Mesendoderm (in vitro differentiated cells): ENCODE data around the gene POLR1D.

Experiments
- DNase-seq: peaks from one replicate; pipeline ENCODE4 v3.0.0; 2013
- H2AK5ac ChIP-seq: 2 replicates; pipeline ENCODE4 v1.6.1; 2013; ENCODE audit warnings: low read length, inconsistent platforms
- H2BK120ac ChIP-seq: 2 replicates; pipeline ENCODE4 v1.6.1; 2013; ENCODE audit warnings: low read depth, mild to moderate bottlenecking, low read length, moderate library complexity, mixed read lengths
- H2BK15ac ChIP-seq: replicated peaks from 2 replicates; pipeline ENCODE4 v1.6.1; 2013; ENCODE audit warnings: low read depth, mild to moderate bottlenecking, moderate library complexity
- H2BK5ac ChIP-seq: 2 replicates; pipeline ENCODE4 v1.6.1; 2013; ENCODE audit warnings: low read length, inconsistent platforms
- H3K18ac ChIP-seq: 2 replicates; pipeline ENCODE4 v1.6.1; 2013; ENCODE audit warnings: mild to moderate bottlenecking, low read length, mixed read lengths
- H3K23ac ChIP-seq: one replicate; pipeline ENCODE4 v1.6.1; 2013; ENCODE audit warnings: low read length
- H3K27ac ChIP-seq: 2 replicates; pipeline ENCODE4 v1.5.1; 2013; ENCODE audit warnings: low read depth, mild to moderate bottlenecking, inconsistent platforms, low read length, moderate library complexity
- H3K27me3 ChIP-seq: 2 replicates; pipeline ENCODE4 v1.6.1; 2013; ENCODE audit warnings: low read length, control low read depth, mild to moderate bottlenecking, inconsistent platforms; ENCODE audit not compliant: insufficient read depth, poor library complexity
- H3K36me3 ChIP-seq: 2 replicates; pipeline ENCODE4 v1.6.1; 2013; ENCODE audit warnings: low read length, inconsistent platforms; ENCODE audit not compliant: control insufficient read depth, insufficient read depth
- H3K4ac ChIP-seq: one replicate; pipeline ENCODE4 v1.6.1; 2013; ENCODE audit warnings: low read depth, mild to moderate bottlenecking, low read length, moderate library complexity
- H3K4me1 ChIP-seq: 2 replicates; pipeline ENCODE4 v1.6.1; 2013; ENCODE audit warnings: low read depth, low read length, inconsistent platforms; ENCODE audit not compliant: control insufficient read depth
- H3K4me2 ChIP-seq: 2 replicates; pipeline ENCODE4 v1.6.1; 2013; ENCODE audit warnings: low read length
- H3K4me3 ChIP-seq: 2 replicates; pipeline ENCODE4 v1.5.1; 2013; ENCODE audit warnings: mild to moderate bottlenecking, low read length
- H3K56ac ChIP-seq: one replicate; pipeline ENCODE4 v1.6.1; 2013; ENCODE audit warnings: low read length
- H3K79me1 ChIP-seq: 2 replicates; pipeline ENCODE4 v1.6.1; 2013; ENCODE audit warnings: low read length, inconsistent platforms
- H3K79me2 ChIP-seq: 2 replicates; pipeline ENCODE4 v1.6.1; 2013; ENCODE audit warnings: mild to moderate bottlenecking, low read length; ENCODE audit not compliant: control insufficient read depth, insufficient read depth
- H3K9ac ChIP-seq: 2 replicates; pipeline ENCODE4 v1.6.1; 2013; ENCODE audit warnings: low read length, inconsistent platforms
- H4K5ac ChIP-seq: one replicate; pipeline ENCODE4 v1.6.1; 2013; ENCODE audit warnings: low read length
- H4K8ac ChIP-seq: one replicate; pipeline ENCODE4 v1.6.1; 2013; ENCODE audit warnings: low read depth, mild to moderate bottlenecking, control low read depth, low read length, moderate library complexity
- WGBS: extraction: QIAGEN DNeasy Blood & Tissue Kit; methylation state at CpG from one replicate; pipeline ENCODE4 v1.1.7; 2013; ENCODE audit warnings: low lambda C conversion rate, missing lambda C conversion rate; ENCODE audit not compliant: insufficient coverage; ENCODE audit errors: extremely low coverage; 5-methylcytosine and 5-hydroxymethylcytosine counted together

POLR1D gene

GRCh38 chr13:27662738-27663470 is 41.2 kb downstream of the POLR1D start:
- no peaks in the 10 kb centered on the region for H3K27me3 ChIP-seq
- no peaks in the 10 kb centered on the region for H3K4me1 ChIP-seq
- no peaks in the 10 kb centered on the region for H3K36me3 ChIP-seq
- no peak overlapping the region for H2BK15ac ChIP-seq
- no peak overlapping the region for H3K4me3 ChIP-seq
- no peak overlapping the region for H4K8ac ChIP-seq
- H2BK5ac ChIP-seq = no peak overlapping the region
- H3K4me2 ChIP-seq = no peak overlapping the region
- H2AK5ac ChIP-seq = no peak overlapping the region
- peaks cover 3% of the 10 kb centered on the region for H3K79me2 ChIP-seq
- H3K79me1 ChIP-seq = peaks cover 6% of the 10 kb centered on the region
- no peak overlapping the region for H4K5ac ChIP-seq
- H3K56ac ChIP-seq = no peak overlapping the region
- H3K18ac ChIP-seq = no peak overlapping the region
- H3K4ac ChIP-seq = no peak overlapping the region
- H2BK120ac ChIP-seq = no peak overlapping the region
- DNase-seq = no peak
- no peak overlapping the region for H3K27ac ChIP-seq
- no CpG with 5 or more reads among the region's 2 CpGs for WGBS
- no peak overlapping the region for H3K9ac ChIP-seq
- no peak overlapping the region for H3K23ac ChIP-seq

DNA sequence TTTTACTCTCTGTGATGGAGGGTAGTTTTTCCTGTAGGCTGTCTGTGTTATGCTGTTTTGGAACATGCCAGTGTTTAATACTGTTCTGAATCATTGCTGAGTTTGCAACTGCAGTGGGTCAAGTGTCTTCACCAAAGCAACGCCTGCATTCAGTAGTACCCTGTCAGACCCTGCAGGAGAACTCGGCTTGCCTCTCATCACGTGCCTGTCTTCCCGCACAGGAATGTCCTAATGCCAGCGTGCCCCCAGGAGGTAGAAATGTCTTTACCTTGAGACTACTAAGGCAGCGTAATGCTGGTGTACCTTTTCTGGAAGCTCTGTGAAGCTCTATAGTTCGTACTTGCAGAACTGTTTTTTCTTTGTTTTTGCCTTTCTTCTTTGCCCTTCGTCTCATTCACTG is 42.3 kb downstream of the POLR1D start:
- Histone ChIP-seq H2AK5ac (no peak overlapping the region), H3K4me3 (no peak overlapping the region), H3K79me2 (peaks cover 3% of the 10 kb centered on the region), H3K56ac (no peak overlapping the region), H3K23ac (no peak overlapping the region), H3K4me2 (no peak overlapping the region), H3K27me3 (no peaks in the 10 kb centered on the region), H3K18ac (no peak overlapping the region), H3K27ac (no peak overlapping the region), H3K79me1 (peaks cover 6% of the 10 kb centered on the region), H2BK120ac (no peak overlapping the region), H4K8ac (no peak overlapping the region), H4K5ac (no peak overlapping the region), H3K4ac (no peak overlapping the region), H2BK15ac (no peak overlapping the region), H3K9ac (no peak overlapping the region), H2BK5ac (no peak overlapping the region), H3K4me1 (no peaks in the 10 kb centered on the region), H3K36me3 (no peaks in the 10 kb centered on the region)
- WGBS = no CpG with 5 or more reads among the region's 8 CpGs
- DNase-seq = peak; percentile 32

DNA sequence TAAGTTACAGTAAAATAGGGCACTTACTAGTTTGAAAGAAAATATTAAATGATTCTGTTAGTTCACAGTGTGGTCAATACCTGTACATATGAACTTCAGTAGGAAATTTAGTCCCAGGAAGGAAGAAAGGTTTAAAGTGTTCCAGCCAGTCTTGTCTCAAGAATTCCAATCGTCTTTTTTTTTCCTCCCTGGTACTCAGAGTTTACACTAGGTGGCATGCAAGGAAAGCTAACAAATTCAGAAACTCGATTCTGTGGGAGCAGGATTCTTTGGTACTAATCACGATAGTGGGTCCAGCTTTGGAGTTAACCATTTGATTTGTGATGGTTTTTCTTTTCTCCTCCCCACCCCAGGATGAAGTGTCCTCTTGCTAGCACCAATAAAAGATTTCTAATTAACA is 43.6 kb downstream of the POLR1D start:
- H3K23ac ChIP-seq = no peak overlapping the region
- no peak overlapping the region for H4K8ac ChIP-seq
- no peaks in the 10 kb centered on the region for H3K4me1 ChIP-seq
- no peak overlapping the region for H2BK15ac ChIP-seq
- no peak overlapping the region for H3K4me3 ChIP-seq
- DNase-seq = peak; percentile 23
- no peak overlapping the region for H3K9ac ChIP-seq
- H3K56ac ChIP-seq = no peak overlapping the region
- no peak overlapping the region for H2BK5ac ChIP-seq
- no peak overlapping the region for H3K4ac ChIP-seq
- H3K4me2 ChIP-seq = no peak overlapping the region
- no peaks in the 10 kb centered on the region for H3K79me2 ChIP-seq
- no peak overlapping the region for H4K5ac ChIP-seq
- H2BK120ac ChIP-seq = no peak overlapping the region
- no peak overlapping the region for H3K27ac ChIP-seq
- no peak overlapping the region for H3K18ac ChIP-seq
- no CpG with 5 or more reads among the region's 3 CpGs for WGBS
- no peaks in the 10 kb centered on the region for H3K36me3 ChIP-seq
- peaks cover 2% of the 10 kb centered on the region for H3K79me1 ChIP-seq
- no peaks in the 10 kb centered on the region for H3K27me3 ChIP-seq
- no peak overlapping the region for H2AK5ac ChIP-seq

DNA sequence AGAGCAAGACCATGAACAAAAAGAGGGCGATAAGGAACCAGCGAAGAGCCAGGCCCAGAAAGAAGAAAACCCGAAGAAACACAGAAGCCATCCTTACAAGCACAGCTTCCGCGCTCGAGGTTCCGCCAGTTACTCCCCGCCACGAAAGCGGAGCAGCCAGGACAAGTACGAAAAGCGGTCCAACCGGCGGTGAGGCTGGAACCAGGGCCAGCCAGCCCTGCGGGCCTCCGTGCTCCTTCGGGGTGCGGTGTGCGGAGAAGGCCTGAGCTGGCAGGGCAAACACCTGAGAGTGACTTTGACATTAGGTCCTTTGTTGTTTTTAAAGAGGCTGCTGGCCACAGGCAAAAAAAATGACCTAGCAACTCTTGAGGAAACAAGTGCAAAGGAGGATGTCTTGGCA is 44.1 kb downstream of the POLR1D start:
- peaks cover 2% of the 10 kb centered on the region for H3K79me1 ChIP-seq
- no peak overlapping the region for H3K56ac ChIP-seq
- no peak overlapping the region for H3K27ac ChIP-seq
- H3K4me2 ChIP-seq = no peak overlapping the region
- H3K27me3 ChIP-seq = no peaks in the 10 kb centered on the region
- no peaks in the 10 kb centered on the region for H3K79me2 ChIP-seq
- no peak for DNase-seq
- H3K4ac ChIP-seq = no peak overlapping the region
- H3K23ac ChIP-seq = no peak overlapping the region
- H3K18ac ChIP-seq = no peak overlapping the region
- H2BK5ac ChIP-seq = no peak overlapping the region
- no peak overlapping the region for H3K9ac ChIP-seq
- H4K8ac ChIP-seq = no peak overlapping the region
- H3K4me3 ChIP-seq = no peak overlapping the region
- no peaks in the 10 kb centered on the region for H3K4me1 ChIP-seq
- WGBS = no CpG with 5 or more reads among the region's 19 CpGs
- H3K36me3 ChIP-seq = no peaks in the 10 kb centered on the region
- no peak overlapping the region for H2BK15ac ChIP-seq
- H2AK5ac ChIP-seq = no peak overlapping the region
- H4K5ac ChIP-seq = no peak overlapping the region
- H2BK120ac ChIP-seq = no peak overlapping the region

DNA sequence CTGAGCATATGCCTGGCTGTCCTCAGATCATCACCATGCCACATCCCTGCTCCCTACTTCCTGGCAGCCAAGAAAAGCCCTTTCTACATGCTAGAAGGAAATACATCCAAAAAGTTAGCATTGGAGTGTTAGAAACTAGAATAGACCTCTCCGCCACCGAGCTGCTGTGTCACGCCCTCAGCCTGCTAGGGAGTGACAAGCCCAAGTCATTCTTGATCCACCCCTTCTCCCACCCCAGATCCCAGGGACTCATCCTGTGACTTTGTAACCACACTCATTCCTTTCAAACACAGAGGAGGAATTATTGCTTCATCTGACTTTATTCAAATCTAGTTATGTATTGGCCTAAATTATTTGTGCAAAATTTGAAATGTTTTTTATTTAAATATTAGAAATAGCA is 45.3 kb downstream of the POLR1D start:
- H4K8ac ChIP-seq = no peak overlapping the region
- no peaks in the 10 kb centered on the region for H3K4me1 ChIP-seq
- no peak overlapping the region for H2AK5ac ChIP-seq
- H3K23ac ChIP-seq = no peak overlapping the region
- H3K79me2 ChIP-seq = no peaks in the 10 kb centered on the region
- H3K18ac ChIP-seq = no peak overlapping the region
- H3K9ac ChIP-seq = no peak overlapping the region
- no peak for DNase-seq
- no peak overlapping the region for H2BK15ac ChIP-seq
- no peak overlapping the region for H3K4ac ChIP-seq
- no CpG with 5 or more reads among the region's 3 CpGs for WGBS
- H3K4me2 ChIP-seq = no peak overlapping the region
- no peak overlapping the region for H4K5ac ChIP-seq
- no peaks in the 10 kb centered on the region for H3K36me3 ChIP-seq
- no peaks in the 10 kb centered on the region for H3K79me1 ChIP-seq
- H3K4me3 ChIP-seq = no peak overlapping the region
- no peak overlapping the region for H3K56ac ChIP-seq
- no peak overlapping the region for H3K27ac ChIP-seq
- no peaks in the 10 kb centered on the region for H3K27me3 ChIP-seq
- no peak overlapping the region for H2BK120ac ChIP-seq
- H2BK5ac ChIP-seq = no peak overlapping the region

DNA sequence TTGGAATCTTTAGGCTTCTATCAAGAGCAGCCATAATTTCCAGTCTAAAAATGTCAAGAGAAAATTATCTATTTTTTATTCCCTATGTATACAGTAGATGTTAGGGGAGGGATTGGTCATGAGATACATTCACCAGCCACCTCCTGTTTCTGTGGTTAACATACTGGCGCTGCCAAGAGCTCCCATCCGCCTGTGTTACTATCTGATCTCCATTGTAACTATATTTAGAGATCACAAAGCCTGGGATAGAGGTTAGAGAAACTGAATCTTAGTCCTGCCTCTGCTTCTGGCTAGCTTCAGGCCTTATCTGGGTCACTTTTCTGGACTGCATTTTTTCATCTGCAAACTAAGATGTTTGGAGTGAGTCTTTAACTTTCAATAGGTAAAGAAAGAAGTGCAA is 46.3 kb downstream of the POLR1D start:
- Histone ChIP-seq H3K79me2 (no peaks in the 10 kb centered on the region), H3K79me1 (no peaks in the 10 kb centered on the region), H2BK120ac (no peak overlapping the region), H3K4me1 (no peaks in the 10 kb centered on the region), H3K4me3 (no peak overlapping the region), H3K4me2 (no peak overlapping the region), H3K9ac (no peak overlapping the region), H4K8ac (no peak overlapping the region), H2AK5ac (no peak overlapping the region), H2BK5ac (no peak overlapping the region), H3K27ac (no peak overlapping the region), H3K23ac (no peak overlapping the region), H3K18ac (no peak overlapping the region), H4K5ac (no peak overlapping the region), H3K36me3 (no peaks in the 10 kb centered on the region), H3K27me3 (no peaks in the 10 kb centered on the region), H2BK15ac (no peak overlapping the region), H3K4ac (no peak overlapping the region), H3K56ac (no peak overlapping the region)
- WGBS = no CpG with 5 or more reads among the region's 2 CpGs
- no peak for DNase-seq
